Activated T-cell treated with anti-CD3 and anti-CD28 coated beads, Interleukin-2, amount 50 U/mL, for 24 hours (primary cell): ENCODE measurements around the gene C10orf62.
"Not testable (repeated sequence)": the region's sequence is repeated elsewhere in the genome, so short reads cannot be mapped to it uniquely, and the experiment has no call there.

ENCODE experiments used
- DNase-seq: peaks from one replicate; pipeline ENCODE4 v3.0.0-alpha.2; 2020
- H3K27ac Mint-ChIP-seq: 2 replicates; pipeline ENCODE4 v1.8.0; 2020; ENCODE audit warnings: mild to moderate bottlenecking, mixed read lengths
- H3K27me3 Mint-ChIP-seq: 2 replicates; pipeline ENCODE4 v1.8.0; 2020; ENCODE audit warnings: mixed read lengths
- H3K36me3 Mint-ChIP-seq: 2 replicates; pipeline ENCODE4 v1.8.0; 2020; ENCODE audit warnings: low read depth, mixed read lengths
- H3K4me1 Mint-ChIP-seq: 2 replicates; pipeline ENCODE4 v1.8.0; 2020; ENCODE audit warnings: low read depth, mixed read lengths
- H3K4me3 Mint-ChIP-seq: 2 replicates; pipeline ENCODE4 v1.8.0; 2020; ENCODE audit warnings: mild to moderate bottlenecking, moderate library complexity, mixed read lengths
- H3K9me3 Mint-ChIP-seq: 2 replicates; pipeline ENCODE4 v1.8.0; 2020; ENCODE audit warnings: mixed read lengths

The C10orf62 gene

DNA sequence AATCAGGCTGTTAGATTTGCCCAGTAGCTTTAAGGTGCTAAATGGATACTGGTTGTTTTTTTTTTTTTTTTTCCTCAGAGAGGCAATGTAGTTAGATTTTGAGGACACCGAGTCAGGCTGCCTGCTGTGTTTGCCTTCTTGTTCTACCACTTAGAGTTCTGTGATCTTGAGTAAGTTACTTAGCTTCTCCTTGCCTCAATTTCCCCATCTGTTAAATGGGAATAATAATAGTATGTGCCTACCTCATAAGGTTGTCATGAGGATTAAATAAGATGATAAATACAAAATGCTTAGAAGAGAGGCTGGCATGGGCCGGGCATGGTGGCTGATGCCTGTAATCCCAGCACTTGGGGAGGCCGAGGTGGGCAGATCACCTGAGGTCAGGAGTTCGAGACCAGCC lies 29.2 kb downstream of the C10orf62 start:
- Mint-ChIP-seq H3K4me1 (no peaks in the 10 kb centered on the region), H3K4me3 (no peak overlapping the region), H3K27ac (no peak overlapping the region), H3K9me3 (no peaks in the 10 kb centered on the region), H3K36me3 (no peaks in the 10 kb centered on the region), H3K27me3 (no peaks in the 10 kb centered on the region)
- DNase-seq = no peak

DNA sequence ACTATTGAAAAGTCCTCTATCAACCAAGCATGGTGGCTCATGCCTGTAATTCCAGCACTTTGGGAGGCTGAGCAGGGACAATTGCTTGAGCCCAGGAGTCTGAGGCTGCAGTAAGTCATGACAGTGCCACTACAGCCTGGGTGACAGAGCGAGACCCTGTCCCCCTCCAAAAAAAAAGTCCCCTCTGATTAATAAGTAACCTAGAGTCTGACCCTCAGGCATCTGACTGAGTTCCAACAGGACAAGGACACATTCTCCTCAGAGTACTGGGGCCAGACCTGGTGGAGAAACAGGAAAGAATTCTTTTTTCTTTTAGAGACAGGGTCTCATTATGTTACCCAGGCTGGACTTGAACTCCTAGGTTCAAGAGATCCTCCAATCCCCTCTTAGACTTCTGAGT lies 33.8 kb downstream of the C10orf62 start:
- no peak overlapping the region for H3K4me3 Mint-ChIP-seq
- no peaks in the 10 kb centered on the region for H3K9me3 Mint-ChIP-seq
- H3K36me3 Mint-ChIP-seq = no peaks in the 10 kb centered on the region
- H3K27ac Mint-ChIP-seq = no peak overlapping the region
- no peaks in the 10 kb centered on the region for H3K4me1 Mint-ChIP-seq
- no peak for DNase-seq
- H3K27me3 Mint-ChIP-seq = no peaks in the 10 kb centered on the region

GRCh38 chr10:97627731-97628130 lies 38.2 kb downstream of the C10orf62 start:
- H3K36me3 Mint-ChIP-seq = peaks cover under 1% of the 10 kb centered on the region
- no peaks in the 10 kb centered on the region for H3K9me3 Mint-ChIP-seq
- DNase-seq = no peak
- no peaks in the 10 kb centered on the region for H3K27me3 Mint-ChIP-seq
- peaks cover 4% of the 10 kb centered on the region for H3K4me1 Mint-ChIP-seq
- no peak overlapping the region for H3K4me3 Mint-ChIP-seq
- H3K27ac Mint-ChIP-seq = no peak overlapping the region

DNA sequence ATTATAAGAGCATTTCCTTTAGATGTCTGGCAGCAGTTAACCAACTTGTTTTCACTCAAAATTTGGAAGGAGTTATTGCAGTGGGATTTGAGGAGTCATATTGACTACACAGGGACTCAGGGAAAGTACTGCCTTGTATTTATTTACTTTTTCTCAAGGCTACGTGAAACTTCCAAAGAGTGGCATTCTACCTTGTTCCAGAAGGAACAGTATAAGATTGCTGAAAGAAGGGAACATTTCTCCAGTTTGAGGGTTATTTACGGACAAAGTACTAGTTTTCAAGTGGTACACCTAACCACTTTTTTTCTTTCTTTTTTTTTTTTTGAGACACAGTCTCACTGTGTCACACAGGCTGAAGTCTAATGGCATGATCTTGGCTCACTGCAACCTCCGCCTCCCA lies 38.7 kb downstream of the C10orf62 start:
- Mint-ChIP-seq H3K4me3 (no peak overlapping the region), H3K9me3 (no peaks in the 10 kb centered on the region), H3K36me3 (peaks cover 5% of the 10 kb centered on the region), H3K27me3 (no peaks in the 10 kb centered on the region), H3K4me1 (peaks cover 9% of the 10 kb centered on the region), H3K27ac (no peak overlapping the region)
- no peak for DNase-seq

- peaks cover 9% of the 10 kb centered on the region for H3K36me3 Mint-ChIP-seq
- H3K4me1 Mint-ChIP-seq = peaks cover 16% of the 10 kb centered on the region
- no peaks in the 10 kb centered on the region for H3K9me3 Mint-ChIP-seq
- no peak overlapping the region for H3K27ac Mint-ChIP-seq
- H3K27me3 Mint-ChIP-seq = no peaks in the 10 kb centered on the region
- DNase-seq = no peak
- H3K4me3 Mint-ChIP-seq = no peak overlapping the region
Observed at GRCh38 chr10:97629289-97629688, 39.8 kb downstream of the C10orf62 start.

GRCh38 chr10:97631098-97631497 lies 41.6 kb downstream of the C10orf62 start:
- H3K4me1 Mint-ChIP-seq = peaks cover 16% of the 10 kb centered on the region
- DNase-seq = no peak
- peaks cover 9% of the 10 kb centered on the region for H3K36me3 Mint-ChIP-seq
- no peak overlapping the region for H3K4me3 Mint-ChIP-seq
- no peaks in the 10 kb centered on the region for H3K27me3 Mint-ChIP-seq
- H3K27ac Mint-ChIP-seq = no peak overlapping the region
- H3K9me3 Mint-ChIP-seq = no peaks in the 10 kb centered on the region

DNA sequence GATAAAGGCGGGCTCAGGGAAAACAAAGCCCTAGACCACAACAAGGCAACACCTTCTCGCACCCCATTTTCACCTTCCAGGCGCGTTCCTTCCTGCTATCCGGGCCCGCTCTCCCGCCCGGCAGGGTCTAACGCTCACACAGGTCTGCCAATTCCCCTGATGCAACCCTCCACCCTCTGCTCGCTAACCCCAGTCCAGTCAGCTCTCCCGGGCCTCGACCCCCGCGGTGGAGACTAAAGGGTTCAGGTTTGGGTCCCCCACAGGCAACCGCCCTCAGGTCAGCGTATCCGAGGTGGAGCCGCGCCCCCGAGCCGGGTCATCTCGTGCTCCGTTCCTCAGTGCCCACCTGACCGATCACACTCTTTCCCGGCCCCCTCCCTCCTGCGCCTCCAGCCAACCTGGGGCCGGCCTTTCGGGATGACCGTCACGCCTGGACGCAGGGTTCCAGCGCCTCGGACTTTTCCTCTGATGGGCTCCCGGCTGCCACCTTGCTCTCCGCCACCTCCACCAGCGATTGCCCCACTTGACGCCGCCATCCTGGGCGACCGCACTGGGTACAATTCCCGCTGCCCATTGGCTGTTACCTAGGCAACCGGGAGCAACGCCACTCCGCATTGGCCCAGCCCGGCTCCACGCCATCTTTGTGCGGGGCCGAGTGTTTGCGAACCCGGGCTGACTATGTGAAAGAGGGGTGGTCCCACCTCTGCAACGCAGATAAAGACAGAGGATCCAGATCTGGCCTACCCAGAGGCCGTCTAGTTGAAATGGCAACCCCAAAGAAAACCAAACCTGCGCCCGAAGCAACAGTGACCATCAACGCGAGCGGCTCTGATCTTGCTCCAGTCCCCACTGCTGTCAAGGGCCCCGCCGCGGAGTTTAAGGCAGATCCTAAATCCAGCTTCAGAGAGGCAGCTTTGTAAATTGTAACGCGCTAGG lies 43.7 kb downstream of the C10orf62 start, which contains the start of gene MORN4:
Gene MORN4, minus strand, starts transcription at position 552 of the 936 bp plus-strand sequence. CDS start 13,847 bp downstream, outside the sequence.
- no peaks in the 10 kb centered on the region for H3K27me3 Mint-ChIP-seq
- DNase-seq = peak; percentile 92
- peak within 1 kb of the TSS; percentile 94 for H3K27ac Mint-ChIP-seq
- peak within 1 kb of the TSS; percentile 99 for H3K4me3 Mint-ChIP-seq
- peaks cover 9% of the 10 kb centered on the region for H3K36me3 Mint-ChIP-seq
- no peaks in the 10 kb centered on the region for H3K9me3 Mint-ChIP-seq
- peaks cover 16% of the 10 kb centered on the region for H3K4me1 Mint-ChIP-seq

GRCh38 chr10:97633921-97634320 lies 44.4 kb downstream of the C10orf62 start:
- Mint-ChIP-seq H3K4me3 (peak overlapping the region; percentile 99), H3K36me3 (peaks cover 9% of the 10 kb centered on the region), H3K9me3 (no peaks in the 10 kb centered on the region), H3K27me3 (no peaks in the 10 kb centered on the region), H3K4me1 (peaks cover 16% of the 10 kb centered on the region), H3K27ac (peak overlapping the region; percentile 94)
- DNase-seq = no peak

- Mint-ChIP-seq H3K4me3 (no peak overlapping the region), H3K27ac (no peak overlapping the region), H3K9me3 (no peaks in the 10 kb centered on the region), H3K36me3 (peaks cover 9% of the 10 kb centered on the region), H3K27me3 (no peaks in the 10 kb centered on the region), H3K4me1 (peaks cover 19% of the 10 kb centered on the region)
- DNase-seq = no peak
Observed at GRCh38 chr10:97635577-97635976, 46.1 kb downstream of the C10orf62 start.

DNA sequence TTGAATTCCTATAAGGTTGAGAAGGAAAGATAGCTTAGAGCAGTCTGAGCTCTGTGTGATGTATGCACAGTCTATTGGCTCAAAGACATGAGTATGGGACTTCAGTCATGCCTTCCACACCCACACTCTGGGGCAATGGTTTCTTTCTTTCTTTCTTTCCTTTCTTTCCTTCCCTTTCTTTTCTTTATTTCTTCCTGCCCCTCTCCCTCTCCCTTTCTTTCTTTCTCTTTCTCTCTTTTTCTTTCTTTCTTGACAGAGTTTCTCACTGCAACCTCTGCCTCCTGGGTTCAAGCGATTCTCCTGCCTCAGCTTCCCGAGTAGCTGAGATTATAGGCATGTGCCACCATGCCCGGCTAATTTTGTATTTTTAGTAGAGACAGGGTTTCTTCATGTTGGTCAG lies 49.6 kb downstream of the C10orf62 start:
- H3K4me1 Mint-ChIP-seq = peaks cover 22% of the 10 kb centered on the region
- H3K9me3 Mint-ChIP-seq, H3K27me3 Mint-ChIP-seq, DNase-seq, H3K27ac Mint-ChIP-seq, H3K4me3 Mint-ChIP-seq: not testable (repeated sequence)
- H3K36me3 Mint-ChIP-seq = peaks cover 18% of the 10 kb centered on the region

DNA sequence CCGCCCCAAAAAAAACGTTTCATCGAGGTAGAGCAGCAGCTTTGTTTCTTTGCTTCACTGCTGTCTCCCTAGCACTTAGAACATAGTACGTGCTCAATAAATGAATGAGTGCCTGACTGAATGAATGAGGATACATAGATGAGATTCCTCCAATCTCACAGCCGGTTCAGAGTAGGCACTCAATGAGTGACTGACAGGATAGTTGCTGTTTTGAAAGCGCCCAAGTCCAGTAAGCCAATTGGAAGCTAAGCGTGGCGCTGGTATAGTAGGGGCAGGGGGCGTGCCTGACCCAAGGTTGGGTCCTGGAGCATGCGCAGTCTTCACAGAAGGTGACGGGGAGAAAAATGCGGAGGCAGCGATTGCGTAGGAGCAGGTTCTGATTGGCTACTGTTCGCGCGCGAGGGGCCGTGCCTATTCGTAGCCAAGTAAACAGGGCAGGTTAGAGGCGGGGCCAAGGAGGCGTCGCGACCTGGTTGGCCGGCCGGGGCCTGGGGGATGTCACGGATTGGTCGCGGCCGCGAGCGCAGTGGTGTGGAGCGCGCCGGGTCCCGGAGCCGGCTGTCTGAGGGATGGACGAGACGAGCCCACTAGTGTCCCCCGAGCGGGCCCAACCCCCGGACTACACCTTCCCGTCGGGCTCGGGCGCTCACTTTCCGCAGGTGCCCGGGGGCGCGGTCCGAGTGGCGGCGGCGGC lies 50.8 kb downstream of the C10orf62 start, which contains the start of gene PI4K2A:
Gene PI4K2A, plus strand, starts transcription at position 498 of the 694 bp plus-strand sequence. Its CDS starts 72 bp downstream, at position 570.
- Mint-ChIP-seq H3K27me3 (no peaks in the 10 kb centered on the region), H3K27ac (peak within 1 kb of the TSS; percentile 91), H3K36me3 (peaks cover 30% of the 10 kb centered on the region), H3K4me1 (peaks cover 22% of the 10 kb centered on the region), H3K9me3 (no peaks in the 10 kb centered on the region), H3K4me3 (peak within 1 kb of the TSS; percentile 95)
- peak; percentile 98 for DNase-seq
